OCI-LY1 (cell line): ENCODE results near the gene MAJIN.

Experiments used
- EZH2 ChIP-seq: fragments of 200-600 bp; sonication (generic), shearing (Covaris generic); IDR thresholded peaks from 2 replicates; pipeline ENCODE4 v1.8.0; 2017; ENCODE audit warnings: borderline replicate concordance, mixed run types, mild to moderate bottlenecking, antibody characterized with exemption, low read length, moderate library complexity, mixed read lengths
- TF ChIP-seq, protein P1 (sequence below): fragments of 200-600 bp; sonication (generic), shearing (Covaris generic); IDR thresholded peaks from 2 replicates; pipeline ENCODE4 v1.5.1; 2017; ENCODE audit warnings: mild to moderate bottlenecking, antibody characterized with exemption, low read length, moderate library complexity, mixed read lengths

DNA sequence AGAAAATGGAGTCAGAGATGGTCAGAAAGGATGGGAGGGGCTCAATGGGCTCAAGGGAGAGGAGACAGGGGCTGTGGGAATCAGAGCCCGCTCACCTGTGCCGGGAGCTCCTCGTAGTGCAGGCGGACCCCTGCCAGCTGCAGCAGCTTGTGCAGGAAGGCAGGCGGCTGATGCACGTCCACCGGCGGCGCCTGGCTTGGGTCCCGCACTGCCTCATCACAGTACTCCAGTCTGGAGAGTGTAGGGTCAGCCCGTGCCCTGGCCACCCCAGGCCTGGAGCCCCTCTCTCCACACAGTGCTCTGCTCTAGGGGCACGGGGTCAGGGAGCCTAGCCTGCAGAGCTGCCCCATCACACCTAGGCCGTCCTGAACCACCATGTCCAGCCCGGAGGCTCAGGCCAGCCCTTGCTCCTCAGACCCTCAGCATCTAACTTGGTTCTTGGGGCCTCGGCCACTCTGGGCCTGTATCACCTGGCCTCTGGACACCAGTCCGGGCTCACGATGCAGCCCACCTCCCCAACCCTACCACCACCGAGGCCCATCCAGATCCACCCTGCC, 58.7 kb downstream of the MAJIN start:
- TF ChIP-seq EZH2: no peak
- TF ChIP-seq, protein P1, sequence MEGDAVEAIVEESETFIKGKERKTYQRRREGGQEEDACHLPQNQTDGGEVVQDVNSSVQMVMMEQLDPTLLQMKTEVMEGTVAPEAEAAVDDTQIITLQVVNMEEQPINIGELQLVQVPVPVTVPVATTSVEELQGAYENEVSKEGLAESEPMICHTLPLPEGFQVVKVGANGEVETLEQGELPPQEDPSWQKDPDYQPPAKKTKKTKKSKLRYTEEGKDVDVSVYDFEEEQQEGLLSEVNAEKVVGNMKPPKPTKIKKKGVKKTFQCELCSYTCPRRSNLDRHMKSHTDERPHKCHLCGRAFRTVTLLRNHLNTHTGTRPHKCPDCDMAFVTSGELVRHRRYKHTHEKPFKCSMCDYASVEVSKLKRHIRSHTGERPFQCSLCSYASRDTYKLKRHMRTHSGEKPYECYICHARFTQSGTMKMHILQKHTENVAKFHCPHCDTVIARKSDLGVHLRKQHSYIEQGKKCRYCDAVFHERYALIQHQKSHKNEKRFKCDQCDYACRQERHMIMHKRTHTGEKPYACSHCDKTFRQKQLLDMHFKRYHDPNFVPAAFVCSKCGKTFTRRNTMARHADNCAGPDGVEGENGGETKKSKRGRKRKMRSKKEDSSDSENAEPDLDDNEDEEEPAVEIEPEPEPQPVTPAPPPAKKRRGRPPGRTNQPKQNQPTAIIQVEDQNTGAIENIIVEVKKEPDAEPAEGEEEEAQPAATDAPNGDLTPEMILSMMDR: no peak
